Fibroblast of the aortic adventitia (primary cell): ENCODE results near the gene BTBD17. TPM values are rescaled to one million over a fixed set of nuclear protein-coding genes. Genes with fewer than 3 reads are reported as not detected.

Source experiments
- DNase-seq: peaks from one replicate; pipeline ENCODE4 v3.0.0-alpha.2; 2010; ENCODE audit warnings: low read depth
- H3K4me3 ChIP-seq: 2 replicates; pipeline ENCODE4 v1.5.1; 2011; ENCODE audit warnings: low read depth, mild to moderate bottlenecking, control low read depth, low read length, moderate library complexity
- CTCF ChIP-seq: IDR thresholded peaks from 2 replicates; pipeline ENCODE4 v1.5.1; 2011; ENCODE audit warnings: mild to moderate bottlenecking, low read length, control low read depth, inconsistent platforms; ENCODE audit not compliant: insufficient read depth
- total RNA-seq: library from RNA; depleted of rRNA; stranded (reverse); fragments of >200 nt; gene quantifications from 2 replicates; pipeline ENCODE4 v1.2.3, GENCODE V29; 2012; ENCODE audit warnings: low replicate concordance

The BTBD17 gene
- total RNA-seq, 1 donor: not detected

GRCh38 chr17:74369221-74369620 is 7.6 kb upstream of the BTBD17 start:
- no peak overlapping the region for H3K4me3 ChIP-seq
- DNase-seq: no peak
- TF ChIP-seq CTCF: no peak

- no peak overlapping the region for H3K4me3 ChIP-seq
- TF ChIP-seq CTCF: peak; percentile 96
- peak; percentile 63 for DNase-seq
Observed at GRCh38 chr17:74368341-74369081, 6.8 kb upstream of the BTBD17 start.

- DNase-seq: no peak
- H3K4me3 ChIP-seq: no peak within 1 kb of the TSS
- TF ChIP-seq CTCF: no peak
Observed at GRCh38 chr17:74367206-74367605, 5.5 kb upstream of the BTBD17 start, which contains the start of gene GPR142. TSS of gene GPR142 (plus strand) at chr17:74367506. CDS start at chr17:74369541, 2,035 bp downstream.

GRCh38 chr17:74362810-74363498 is 1.3 kb upstream of the BTBD17 start:
- H3K4me3 ChIP-seq: no peak overlapping the region
- DNase-seq: no peak
- TF ChIP-seq CTCF: no peak

- no peak for TF ChIP-seq CTCF
- no peak for DNase-seq
- H3K4me3 ChIP-seq: no peak overlapping the region
Observed at GRCh38 chr17:74362069-74362405, 369 bp upstream of the BTBD17 start.

GRCh38 chr17:74360899-74361229 is 804 bp downstream of the BTBD17 start:
- no peak for TF ChIP-seq CTCF
- no peak for DNase-seq
- H3K4me3 ChIP-seq: no peak overlapping the region

GRCh38 chr17:74359916-74360315 is 1.8 kb downstream of the BTBD17 start:
- no peak overlapping the region for H3K4me3 ChIP-seq
- no peak for TF ChIP-seq CTCF
- DNase-seq: no peak
